CD4-positive, alpha-beta T cell (primary cell): ENCODE measurements around the gene SRRD. TPM values are rescaled to one million over a fixed set of nuclear protein-coding genes. Genes with fewer than 3 reads are reported as not detected.
A peak's percentile ranks its signal among the peaks of the same experiment; 100 is the strongest.

Experiments used
- ATAC-seq: fragments of 200-7000 bp; cut with Tn5 transposase; one replicate; pipeline ENCODE4 v1.10.0; 2022; ENCODE audit warnings: mild to moderate bottlenecking; ENCODE audit not compliant: poor library complexity
- CTCF ChIA-PET: fragments of 350-600 bp; sonication (Branson Sonifier 250); formaldehyde crosslinking; loops from one replicate; lab custom pipeline; 2021; ENCODE audit warnings: antibody characterized with exemption, inconsistent platforms; lab: Charles Lee
- POLR2A ChIA-PET: fragments of 350-600 bp; sonication (Branson Sonifier 250); formaldehyde crosslinking; loops from one replicate; lab custom pipeline; 2021; ENCODE audit warnings: antibody characterized with exemption, inconsistent platforms; lab: Charles Lee
- DNase-seq, 14 experiments: peaks; one replicate each; pipeline ENCODE4 v3.0.0-alpha.2; 2013 to 2020; ENCODE audit warnings: mixed read lengths in 2 of 14
- H3K27ac ChIP-seq, 2 donors: one replicate each; pipeline versions ENCODE4 v1.5.1 to v1.7.0; 2013; ENCODE audit warnings: low read length in 2 of 2, low read depth in 1 of 2, mild to moderate bottlenecking in 1 of 2
- H3K27me3 ChIP-seq, 2 experiments: 1 replicate in 1 of 2; 2 replicates in 1 of 2; pipeline versions ENCODE4 v1.6.1 to v1.7.0; 2013; ENCODE audit warnings: low read length in 2 of 2, control low read depth in 1 of 2, mild to moderate bottlenecking in 1 of 2, moderate library complexity in 1 of 2; ENCODE audit not compliant: insufficient read depth in 2 of 2, control insufficient read depth in 1 of 2
- H3K36me3 ChIP-seq: one replicate; pipeline ENCODE4 v1.6.1; 2013; ENCODE audit warnings: low read length, control low read depth; ENCODE audit not compliant: insufficient read depth
- H3K4me1 ChIP-seq: one replicate; pipeline ENCODE4 v1.6.1; 2013; ENCODE audit warnings: low read length, control low read depth; ENCODE audit not compliant: insufficient read depth
- H3K4me3 ChIP-seq: one replicate; pipeline ENCODE4 v1.5.1; 2013; ENCODE audit warnings: mild to moderate bottlenecking, low read length, moderate library complexity
- H3K9me3 ChIP-seq, 2 experiments: 1 replicate in 1 of 2; 2 replicates in 1 of 2; pipeline versions ENCODE4 v1.6.1 to v1.7.0; 2013; ENCODE audit warnings: low read length in 2 of 2, mild to moderate bottlenecking in 2 of 2, control low read depth in 1 of 2, moderate library complexity in 1 of 2; ENCODE audit not compliant: control insufficient read depth in 1 of 2, insufficient read depth in 1 of 2
- H3K27ac Mint-ChIP-seq: one replicate; pipeline ENCODE4 v1.8.0; 2020; ENCODE audit warnings: mixed read lengths
- H3K27me3 Mint-ChIP-seq: one replicate; pipeline ENCODE4 v1.8.0; 2021; ENCODE audit warnings: mixed read lengths
- H3K36me3 Mint-ChIP-seq: one replicate; pipeline ENCODE4 v1.8.0; 2021; ENCODE audit warnings: low read depth, mixed read lengths
- H3K4me1 Mint-ChIP-seq: one replicate; pipeline ENCODE4 v1.8.0; 2021; ENCODE audit warnings: low read depth, mixed read lengths
- H3K4me3 Mint-ChIP-seq: one replicate; pipeline ENCODE4 v1.8.0; 2020; ENCODE audit warnings: mild to moderate bottlenecking, mixed read lengths
- H3K9me3 Mint-ChIP-seq: one replicate; pipeline ENCODE4 v1.8.0; 2020; ENCODE audit warnings: mixed read lengths
- intact Hi-C, 2 experiments: fragments of 100-400 bp; cut with DNase I in 1 of 2; cut with micrococcal nuclease in 1 of 2; formaldehyde crosslinking; loops; one replicate each; pipeline versions ENCODE4 v1.15.1 to v1.9.0; 2023 to 2025; cut with DNase I, micrococcal nuclease
- total RNA-seq, 174 experiments: library from RNA in 2 of 174; stranded (reverse) in 2 of 174; gene quantifications; one replicate each; pipeline ENCODE4 v1.2.3 and lab custom pipeline; 2021 to 2026
- TF ChIP-seq, protein P1 (sequence below): fragments of 200-600 bp; IDR thresholded peaks from one replicate; pipeline ENCODE4 v1.8.0; 2022; ENCODE audit warnings: antibody characterized with exemption, mild to moderate bottlenecking

The SRRD gene
- total RNA-seq, 2 experiments from 2014 or later, result 25.8 to 27.2 TPM

DNA sequence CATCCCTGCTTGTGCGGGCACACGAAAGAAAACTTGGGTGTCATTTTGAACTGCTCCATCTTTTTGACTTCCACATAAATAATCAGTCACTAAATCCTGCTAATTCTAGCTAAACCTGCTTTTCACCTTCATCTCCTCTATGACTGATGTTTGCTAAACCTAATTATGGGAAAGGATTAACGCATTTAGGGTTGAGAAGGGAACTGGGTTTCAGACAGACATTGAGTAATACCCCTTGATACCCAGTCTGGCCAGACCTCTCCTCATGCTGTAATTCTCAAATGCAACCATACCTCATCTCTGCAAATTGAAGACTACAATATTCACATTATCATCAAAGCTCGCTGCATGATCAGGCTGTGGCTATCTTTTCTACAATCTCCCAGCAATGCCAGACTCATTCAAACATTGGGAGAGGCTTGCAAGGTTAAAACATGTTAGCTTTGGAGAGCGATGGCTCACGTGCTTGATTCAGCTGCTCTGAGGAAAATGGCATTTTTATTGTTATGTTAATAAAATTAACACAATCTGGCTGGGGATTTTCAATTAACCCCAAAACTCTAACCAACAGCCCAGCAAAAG is 2.5 kb upstream of the SRRD start:
- peak overlapping the region; percentile 97 for H3K4me3 Mint-ChIP-seq
- Histone ChIP-seq H3K4me3 (no peak overlapping the region), H3K9me3 (no peaks in the 10 kb centered on the region), H3K27ac (no peak overlapping the region), H3K27me3 (no peaks in the 10 kb centered on the region), H3K4me1 (peaks cover 59% of the 10 kb centered on the region), H3K36me3 (peaks cover 14% of the 10 kb centered on the region)
- ChIA-PET CTCF (interaction anchor here (1.0 kb wide), 1 partner anchor 22 kb away, joined by 3 read pairs; no protein-coding TSS in a partner anchor), POLR2A (interaction anchor here (4.1 kb wide), 1 partner anchor 192 kb away, joined by 71 read pairs; no protein-coding TSS in a partner anchor)
- peaks cover 54% of the 10 kb centered on the region for H3K36me3 Mint-ChIP-seq
- DNase-seq, result no peak
- H3K27ac Mint-ChIP-seq, result peak overlapping the region; percentile 94
- no peaks in the 10 kb centered on the region for H3K27me3 Mint-ChIP-seq
- H3K4me1 Mint-ChIP-seq, result peaks cover 87% of the 10 kb centered on the region
- TF ChIP-seq, protein P1, sequence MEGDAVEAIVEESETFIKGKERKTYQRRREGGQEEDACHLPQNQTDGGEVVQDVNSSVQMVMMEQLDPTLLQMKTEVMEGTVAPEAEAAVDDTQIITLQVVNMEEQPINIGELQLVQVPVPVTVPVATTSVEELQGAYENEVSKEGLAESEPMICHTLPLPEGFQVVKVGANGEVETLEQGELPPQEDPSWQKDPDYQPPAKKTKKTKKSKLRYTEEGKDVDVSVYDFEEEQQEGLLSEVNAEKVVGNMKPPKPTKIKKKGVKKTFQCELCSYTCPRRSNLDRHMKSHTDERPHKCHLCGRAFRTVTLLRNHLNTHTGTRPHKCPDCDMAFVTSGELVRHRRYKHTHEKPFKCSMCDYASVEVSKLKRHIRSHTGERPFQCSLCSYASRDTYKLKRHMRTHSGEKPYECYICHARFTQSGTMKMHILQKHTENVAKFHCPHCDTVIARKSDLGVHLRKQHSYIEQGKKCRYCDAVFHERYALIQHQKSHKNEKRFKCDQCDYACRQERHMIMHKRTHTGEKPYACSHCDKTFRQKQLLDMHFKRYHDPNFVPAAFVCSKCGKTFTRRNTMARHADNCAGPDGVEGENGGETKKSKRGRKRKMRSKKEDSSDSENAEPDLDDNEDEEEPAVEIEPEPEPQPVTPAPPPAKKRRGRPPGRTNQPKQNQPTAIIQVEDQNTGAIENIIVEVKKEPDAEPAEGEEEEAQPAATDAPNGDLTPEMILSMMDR, result no peak
- no peak for ATAC-seq
- H3K9me3 Mint-ChIP-seq, result no peaks in the 10 kb centered on the region
- intact Hi-C loops, result loop anchor here in 1 of 2 experiments (2.0 to 5.0 kb wide), 2 partner anchors 190 to 1436 kb away; partner anchors contain the start of gene PITPNB

DNA sequence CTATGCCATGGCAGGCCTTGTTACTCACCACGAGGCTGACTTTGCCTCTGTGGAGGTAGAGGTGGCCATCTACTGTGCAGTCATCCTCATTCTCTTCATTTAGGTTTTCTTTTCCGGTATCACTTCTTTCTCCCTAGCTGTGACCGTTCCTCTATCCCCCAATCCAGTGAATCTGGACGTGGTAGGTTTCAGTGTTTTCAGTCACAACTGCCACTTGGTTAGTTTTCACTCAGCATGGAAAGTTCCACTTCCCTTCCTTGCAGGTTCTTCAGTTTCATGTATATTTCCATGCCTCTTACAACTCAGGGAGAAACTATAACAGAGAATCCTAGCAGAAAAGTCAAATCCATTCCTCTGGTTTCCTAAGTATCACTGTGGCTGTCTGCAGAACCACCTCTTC is 2.0 kb upstream of the SRRD start:
- peaks cover 52% of the 10 kb centered on the region for H3K36me3 Mint-ChIP-seq
- H3K9me3 ChIP-seq, result no peaks in the 10 kb centered on the region
- H3K4me3 ChIP-seq, result no peak overlapping the region
- DNase-seq (no peak), ATAC-seq (no peak)
- ChIA-PET POLR2A (interaction anchor here (4.1 kb wide), 1 partner anchor 191 kb away, joined by 71 read pairs; no protein-coding TSS in a partner anchor), CTCF (interaction anchor here (1.0 kb wide), 1 partner anchor 22 kb away, joined by 3 read pairs; no protein-coding TSS in a partner anchor)
- H3K36me3 ChIP-seq, result peaks cover 10% of the 10 kb centered on the region
- intact Hi-C loops, result loop anchor here (2.0 to 5.0 kb wide), 4 partner anchors 51 to 1436 kb away; partner anchors contain the start of genes PITPNB (in 1 of the 2) and TPST2 (in 1 of the 2)
- H3K9me3 Mint-ChIP-seq, result no peaks in the 10 kb centered on the region
- H3K27ac ChIP-seq, result no peak overlapping the region
- peaks cover 59% of the 10 kb centered on the region for H3K4me1 ChIP-seq
- H3K4me3 Mint-ChIP-seq, result peak overlapping the region; percentile 97
- no peaks in the 10 kb centered on the region for H3K27me3 Mint-ChIP-seq
- H3K4me1 Mint-ChIP-seq, result peaks cover 87% of the 10 kb centered on the region
- peak overlapping the region; percentile 94 for H3K27ac Mint-ChIP-seq
- H3K27me3 ChIP-seq, result no peaks in the 10 kb centered on the region
- TF ChIP-seq, protein P1, result no peak

- intact Hi-C loops, result loop anchor here (2.0 to 5.0 kb wide), 3 partner anchors 51 to 1435 kb away; partner anchors contain the start of genes PITPNB (in 1 of the 2) and TPST2 (in 1 of the 2)
- Mint-ChIP-seq H3K27me3 (no peaks in the 10 kb centered on the region), H3K4me3 (peak overlapping the region; percentile 97), H3K36me3 (peaks cover 47% of the 10 kb centered on the region), H3K9me3 (no peaks in the 10 kb centered on the region), H3K27ac (peak overlapping the region; percentile 94), H3K4me1 (peaks cover 84% of the 10 kb centered on the region)
- Histone ChIP-seq H3K27me3 (no peaks in the 10 kb centered on the region), H3K4me3 (no peak overlapping the region), H3K36me3 (peaks cover 6% of the 10 kb centered on the region), H3K9me3 (no peaks in the 10 kb centered on the region), H3K4me1 (peaks cover 59% of the 10 kb centered on the region), H3K27ac (no peak overlapping the region)
- ATAC-seq (no peak), DNase-seq (no peak)
- ChIA-PET CTCF (interaction anchor here (1.0 kb wide), 1 partner anchor 21 kb away, joined by 3 read pairs; no protein-coding TSS in a partner anchor), POLR2A (interaction anchor here (2.6 to 4.1 kb wide), 3 partner anchors 31 to 191 kb away, joined by 46 to 71 read pairs (median 54); partner anchors contain the start of genes ASPHD2 and TFIP11)
- TF ChIP-seq, protein P1, result no peak
Observed at GRCh38 chr22:26482161-26482560, 1.5 kb upstream of the SRRD start.
